ENCODE results near the gene DCAF17.
"Not testable (repeated sequence)": the region's sequence is repeated elsewhere in the genome, so short reads cannot be mapped to it uniquely, and the experiment has no call there.

The DCAF17 gene

DNA sequence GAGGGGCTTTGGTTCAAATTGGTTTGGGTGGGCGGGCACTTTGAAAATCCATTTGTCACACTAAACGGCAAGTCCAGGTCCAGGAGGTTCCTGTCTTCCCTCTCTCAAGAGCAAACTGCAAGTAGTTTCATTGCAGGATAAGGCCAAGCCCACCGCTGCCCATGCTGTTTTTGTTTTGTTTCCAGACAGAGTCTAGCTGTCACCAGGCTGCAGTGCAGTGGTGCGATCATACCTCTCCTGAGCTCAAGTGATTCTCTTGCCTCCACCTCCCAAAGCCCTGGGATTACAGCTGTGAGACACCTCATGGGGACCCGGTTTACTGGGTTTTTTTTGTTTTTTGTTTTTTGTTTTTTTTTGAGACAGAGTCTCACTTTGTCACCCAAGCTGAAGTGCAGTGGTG lies 86.4 kb downstream of the DCAF17 start:
- Mint-ChIP-seq H3K27ac (no peak overlapping the region), H3K4me1 (ENCODE audit: low read depth) (peaks cover 45% of the 10 kb centered on the region), H3K36me3 (ENCODE audit: low read depth) (peaks cover 10% of the 10 kb centered on the region), H3K9me3 (no peaks in the 10 kb centered on the region), H3K27me3 (peaks cover 1% of the 10 kb centered on the region), H3K4me3 (no peak overlapping the region)
- intact Hi-C loops (cut with micrococcal nuclease), result no loop called here

DNA sequence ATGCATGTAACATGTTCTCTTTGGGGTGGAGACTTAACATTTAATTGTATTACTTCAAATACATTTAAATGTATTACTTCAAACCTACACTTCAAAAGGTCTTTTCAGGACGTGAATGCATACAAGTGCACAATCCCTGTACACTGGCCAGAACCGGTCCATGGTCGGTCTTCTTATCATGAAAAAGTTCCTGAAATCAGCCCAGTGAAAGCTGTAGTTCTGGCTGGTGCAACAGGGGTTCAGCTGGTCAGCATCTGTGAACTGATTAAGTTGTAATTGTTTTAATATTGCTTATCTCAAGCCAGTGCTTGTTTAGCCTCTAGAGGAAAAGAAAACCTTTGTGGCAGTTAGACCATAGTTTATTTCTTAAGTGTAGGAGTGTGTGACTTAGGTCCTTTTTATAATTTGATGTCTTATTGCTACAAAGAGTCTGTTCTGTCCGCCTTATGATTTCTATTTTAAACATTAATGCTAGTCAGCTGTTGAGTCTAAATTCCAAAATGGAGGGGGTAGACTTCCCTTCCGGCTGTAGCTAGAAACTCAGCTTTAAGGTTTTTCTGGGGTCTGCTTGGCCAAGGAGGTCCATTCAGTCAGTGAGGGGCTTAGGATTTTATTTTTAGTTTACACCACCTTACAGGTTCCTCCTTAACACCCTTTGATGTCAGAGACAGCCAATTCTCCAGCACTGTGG lies 87.5 kb downstream of the DCAF17 start:
- Mint-ChIP-seq H3K27me3 (no peaks in the 10 kb centered on the region), H3K27ac (peak overlapping the region; percentile 85), H3K36me3 (ENCODE audit: low read depth) (peaks cover 10% of the 10 kb centered on the region), H3K9me3 (no peaks in the 10 kb centered on the region), H3K4me1 (ENCODE audit: low read depth) (peaks cover 35% of the 10 kb centered on the region), H3K4me3 (peak overlapping the region; percentile 84)
- intact Hi-C loops (cut with micrococcal nuclease), result loop anchor here (2.0 kb wide), 1 partner anchor 87 kb away; the partner anchor contains the start of gene DCAF17

DNA sequence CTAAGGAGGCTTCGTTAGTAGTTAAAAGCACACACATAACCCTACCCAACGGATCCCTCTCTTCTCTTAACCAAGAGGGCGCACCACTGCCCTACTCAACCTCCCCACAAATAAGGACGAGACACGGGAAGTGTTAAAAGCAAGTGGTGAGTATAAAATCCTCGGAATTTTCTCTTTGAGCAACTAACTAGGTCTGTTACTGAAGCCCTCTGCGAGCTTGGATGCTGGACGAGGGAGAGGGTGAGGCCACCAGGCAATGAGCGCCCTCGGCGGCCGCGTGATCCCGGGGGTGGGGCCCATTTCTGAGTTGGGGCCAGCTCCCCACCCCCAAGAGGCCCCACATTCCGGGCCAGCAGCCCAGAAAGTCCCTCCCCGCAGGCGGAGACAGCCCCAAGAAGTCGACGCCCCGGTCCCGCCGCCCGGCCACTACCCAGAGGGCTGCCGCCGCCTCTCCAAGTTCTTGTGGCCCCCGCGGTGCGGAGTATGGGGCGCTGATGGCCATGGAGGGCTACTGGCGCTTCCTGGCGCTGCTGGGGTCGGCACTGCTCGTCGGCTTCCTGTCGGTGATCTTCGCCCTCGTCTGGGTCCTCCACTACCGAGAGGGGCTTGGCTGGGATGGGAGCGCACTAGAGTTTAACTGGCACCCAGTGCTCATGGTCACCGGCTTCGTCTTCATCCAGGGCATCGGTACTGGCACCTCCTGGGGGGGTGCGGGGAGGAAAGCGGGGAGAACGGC lies 88.2 kb downstream of the DCAF17 start, which contains the start of gene CYBRD1:
TSS of gene CYBRD1 (plus strand) at position 423 of the 736 bp plus-strand sequence. CDS start at position 495, 72 bp downstream.
- H3K4me3 Mint-ChIP-seq, result peak within 1 kb of the TSS; percentile 84
- H3K27ac Mint-ChIP-seq, result peak within 1 kb of the TSS; percentile 85
- H3K36me3 Mint-ChIP-seq (ENCODE audit: low read depth), result peaks cover 10% of the 10 kb centered on the region
- H3K27me3 Mint-ChIP-seq, result no peaks in the 10 kb centered on the region
- peaks cover 29% of the 10 kb centered on the region for H3K4me1 Mint-ChIP-seq (ENCODE audit: low read depth)
- intact Hi-C loops (cut with micrococcal nuclease), result loop anchor here (2.0 kb wide), 1 partner anchor 87 kb away; the partner anchor contains the start of gene DCAF17
- H3K9me3 Mint-ChIP-seq, result no peaks in the 10 kb centered on the region

DNA sequence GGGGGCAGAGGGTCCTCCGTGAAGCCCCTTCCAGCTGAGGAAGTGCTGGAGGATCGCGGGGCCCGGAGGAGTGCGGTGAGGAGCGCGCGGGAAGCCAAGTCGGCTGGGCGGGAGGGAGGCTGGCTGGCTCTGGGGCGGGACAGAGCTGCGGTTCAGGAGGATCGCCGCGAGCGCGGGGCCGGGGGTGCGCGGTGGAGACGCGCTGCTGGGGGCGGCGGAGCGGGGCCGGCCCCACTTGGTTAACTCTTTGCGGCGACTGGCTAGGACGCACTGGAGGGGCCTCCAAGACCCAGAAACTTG lies 88.7 kb downstream of the DCAF17 start:
- H3K27ac Mint-ChIP-seq, result peak overlapping the region; percentile 85

DNA sequence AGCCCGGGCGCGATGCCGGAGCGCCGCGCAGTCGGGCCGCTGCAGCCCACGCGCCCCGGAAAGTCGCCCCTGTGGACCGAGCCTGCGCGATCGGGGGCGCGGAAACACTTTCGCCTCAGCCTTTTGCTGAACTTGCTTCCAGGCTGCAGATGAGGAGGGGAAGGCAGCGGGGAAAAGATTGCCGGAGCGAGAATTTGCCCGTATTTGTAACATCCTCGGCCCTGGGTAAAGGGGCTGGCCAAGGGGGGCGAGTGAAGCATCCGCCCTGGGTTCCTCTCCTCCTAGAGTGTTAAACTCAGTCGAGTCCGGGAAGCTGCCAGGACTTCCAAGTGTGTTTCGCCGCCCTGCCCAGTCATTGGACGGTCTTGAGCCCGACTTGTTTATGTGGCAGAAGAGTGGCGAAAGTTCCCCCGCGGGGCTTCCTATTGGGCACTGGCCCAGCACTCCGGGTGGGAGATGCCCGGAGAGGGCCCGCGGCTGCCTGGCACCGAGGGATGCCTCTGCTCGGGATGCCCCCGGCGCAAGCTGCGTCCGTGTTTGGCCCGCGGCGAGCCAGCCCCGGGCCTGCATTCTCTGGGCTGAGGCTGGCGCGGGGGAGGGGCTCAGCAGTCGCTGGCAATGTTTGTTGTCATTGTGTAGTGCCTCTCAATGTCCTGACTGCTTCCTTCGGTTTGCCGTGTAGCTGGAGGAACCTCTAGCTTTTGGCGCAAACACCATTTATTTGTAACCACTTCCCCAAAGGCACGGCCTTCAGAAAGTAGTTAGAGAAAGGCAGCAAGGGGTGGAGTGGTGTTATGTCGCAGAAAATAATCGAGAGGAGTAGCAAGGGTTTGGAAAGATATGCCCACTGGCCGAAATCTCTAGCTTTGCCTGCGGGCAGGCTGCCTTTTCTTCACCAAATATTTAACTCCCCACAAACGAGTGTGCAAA lies 89.3 kb downstream of the DCAF17 start:
- H3K27me3 Mint-ChIP-seq, result no peaks in the 10 kb centered on the region
- intact Hi-C loops (cut with micrococcal nuclease), result loop anchor here (2.0 kb wide), 1 partner anchor 89 kb away; the partner anchor contains the start of gene DCAF17
- peak overlapping the region; percentile 84 for H3K4me3 Mint-ChIP-seq
- peak overlapping the region; percentile 85 for H3K27ac Mint-ChIP-seq
- H3K4me1 Mint-ChIP-seq (ENCODE audit: low read depth), result peaks cover 34% of the 10 kb centered on the region
- no peaks in the 10 kb centered on the region for H3K9me3 Mint-ChIP-seq
- peaks cover 20% of the 10 kb centered on the region for H3K36me3 Mint-ChIP-seq (ENCODE audit: low read depth)

More for the DNA sequence above, 88.7 kb downstream of the DCAF17 start:
- Mint-ChIP-seq H3K36me3 (ENCODE audit: low read depth) (peaks cover 15% of the 10 kb centered on the region), H3K27me3 (no peaks in the 10 kb centered on the region), H3K4me3 (peak overlapping the region; percentile 84), H3K4me1 (ENCODE audit: low read depth) (peaks cover 33% of the 10 kb centered on the region), H3K9me3 (no peaks in the 10 kb centered on the region)
- intact Hi-C loops (cut with micrococcal nuclease), result loop anchor here (2.0 kb wide), 1 partner anchor 88 kb away; the partner anchor contains the start of gene DCAF17

DNA sequence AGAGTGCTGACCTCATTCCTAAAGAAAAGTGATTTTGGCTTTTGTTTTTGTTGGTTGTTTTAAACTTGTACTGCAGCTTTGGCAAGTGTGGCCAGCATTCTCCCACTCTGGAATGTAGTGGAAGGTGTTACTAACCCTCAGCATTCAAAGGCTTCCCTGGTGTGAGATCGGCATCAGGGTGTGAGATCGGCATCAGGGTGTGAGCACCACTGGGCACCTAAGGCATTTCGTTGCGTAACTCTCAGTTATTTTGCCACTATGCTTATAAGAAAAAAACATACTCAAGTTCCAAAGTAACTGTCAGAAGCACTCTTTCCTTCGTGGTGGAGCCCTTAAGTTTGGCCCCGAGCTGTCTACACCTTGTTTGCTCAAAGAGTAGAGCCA lies 90.0 kb downstream of the DCAF17 start:
- no peaks in the 10 kb centered on the region for H3K9me3 Mint-ChIP-seq
- peaks cover 24% of the 10 kb centered on the region for H3K36me3 Mint-ChIP-seq (ENCODE audit: low read depth)
- H3K27me3 Mint-ChIP-seq, result no peaks in the 10 kb centered on the region
- intact Hi-C loops (cut with micrococcal nuclease), result no loop called here
- peak overlapping the region; percentile 84 for H3K4me3 Mint-ChIP-seq
- peaks cover 34% of the 10 kb centered on the region for H3K4me1 Mint-ChIP-seq (ENCODE audit: low read depth)
- peak overlapping the region; percentile 85 for H3K27ac Mint-ChIP-seq

DNA sequence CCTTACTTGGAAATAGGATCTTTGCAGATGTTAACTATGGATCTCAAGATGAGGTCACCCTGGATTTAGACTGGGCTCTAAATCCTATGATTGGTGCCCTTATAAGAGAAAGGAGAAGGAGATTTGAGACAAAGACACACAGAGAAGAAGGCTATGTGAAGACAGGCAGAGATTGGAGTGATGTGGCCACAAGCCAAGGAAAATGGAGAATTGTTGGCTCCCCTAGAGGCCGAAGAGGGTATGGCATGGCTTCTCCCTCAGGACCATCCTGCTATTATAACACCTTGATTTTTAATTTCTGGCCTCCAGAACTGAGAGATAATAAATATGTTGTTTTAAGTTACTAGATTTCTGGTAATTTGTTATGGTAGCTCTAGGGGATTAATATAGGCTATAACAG lies 95.9 kb downstream of the DCAF17 start:
- intact Hi-C loops (cut with micrococcal nuclease), result no loop called here
- H3K27me3 Mint-ChIP-seq, result no peaks in the 10 kb centered on the region
- H3K27ac Mint-ChIP-seq, result no peak overlapping the region
- peaks cover 8% of the 10 kb centered on the region for H3K9me3 Mint-ChIP-seq
- H3K4me3 Mint-ChIP-seq, result no peak overlapping the region
- peaks cover 26% of the 10 kb centered on the region for H3K36me3 Mint-ChIP-seq (ENCODE audit: low read depth)
- H3K4me1 Mint-ChIP-seq (ENCODE audit: low read depth), result peaks cover 34% of the 10 kb centered on the region

DNA sequence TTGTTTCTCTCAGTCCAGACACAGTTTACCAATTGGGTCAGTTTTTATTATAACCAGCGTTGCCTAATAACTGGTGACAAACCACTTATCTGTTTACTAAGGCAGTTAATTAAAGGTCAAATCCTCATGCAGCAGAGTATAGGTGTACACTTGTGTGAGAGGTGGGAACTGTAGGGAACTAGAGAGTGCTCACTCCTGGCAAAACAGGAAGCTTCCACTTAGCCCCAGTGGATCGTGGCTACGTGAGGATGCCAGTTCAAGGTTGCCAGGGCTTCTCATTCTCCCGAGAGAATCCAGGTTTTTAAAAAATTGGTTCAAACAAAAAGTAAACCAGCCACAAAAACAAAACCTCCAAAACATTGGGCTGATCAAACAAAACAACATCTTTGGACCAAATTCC lies 96.4 kb downstream of the DCAF17 start:
- no peak overlapping the region for H3K4me3 Mint-ChIP-seq
- peaks cover 26% of the 10 kb centered on the region for H3K36me3 Mint-ChIP-seq (ENCODE audit: low read depth)
- H3K4me1 Mint-ChIP-seq (ENCODE audit: low read depth), result peaks cover 30% of the 10 kb centered on the region
- no peak overlapping the region for H3K27ac Mint-ChIP-seq
- H3K9me3 Mint-ChIP-seq, result peaks cover 8% of the 10 kb centered on the region
- H3K27me3 Mint-ChIP-seq, result no peaks in the 10 kb centered on the region
- intact Hi-C loops (cut with micrococcal nuclease), result no loop called here

DNA sequence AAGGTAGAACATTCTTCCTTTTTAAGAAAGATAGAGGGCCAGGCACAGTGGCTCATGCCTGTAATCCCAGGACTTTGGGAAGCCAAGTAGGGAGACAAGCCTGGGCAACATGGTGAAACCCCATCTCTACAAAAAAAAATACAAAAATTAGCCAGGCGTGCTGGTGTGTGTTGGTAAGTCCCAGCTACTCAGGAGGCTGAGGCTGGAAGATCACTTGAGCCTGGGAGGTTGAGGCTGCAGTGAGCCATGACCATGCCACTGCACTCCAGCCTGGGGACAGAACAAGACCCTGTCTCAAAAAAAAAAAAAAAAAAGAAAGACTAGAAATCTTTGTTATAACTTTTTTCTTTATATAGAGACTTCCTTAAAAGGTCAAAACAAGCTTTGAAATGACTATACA lies 96.8 kb downstream of the DCAF17 start:
- peaks cover 26% of the 10 kb centered on the region for H3K36me3 Mint-ChIP-seq (ENCODE audit: low read depth)
- H3K9me3 Mint-ChIP-seq; H3K4me3 Mint-ChIP-seq; H3K27me3 Mint-ChIP-seq; H3K27ac Mint-ChIP-seq; intact Hi-C loops (cut with micrococcal nuclease): not testable (repeated sequence)
- H3K4me1 Mint-ChIP-seq (ENCODE audit: low read depth), result peaks cover 30% of the 10 kb centered on the region

DNA sequence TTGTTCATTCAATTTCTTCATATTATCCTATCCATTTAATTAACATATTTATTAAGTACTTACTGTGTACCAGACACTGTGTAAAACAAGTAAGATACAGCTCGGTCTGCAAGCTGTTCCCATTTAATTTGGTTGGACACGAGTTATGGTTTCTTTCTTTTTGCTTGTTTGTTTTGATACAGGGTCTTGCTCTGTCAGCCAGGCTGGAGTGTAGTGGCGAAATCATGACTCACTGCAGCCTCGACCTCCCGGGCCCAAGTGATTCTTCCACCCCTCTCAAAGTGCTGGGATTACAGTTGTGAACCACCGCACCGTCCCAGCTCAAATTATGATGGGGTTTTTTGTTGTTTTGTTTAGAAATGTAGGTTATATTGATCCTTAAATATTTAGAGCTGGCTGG lies 97.3 kb downstream of the DCAF17 start:
- Mint-ChIP-seq H3K27me3 (no peaks in the 10 kb centered on the region), H3K4me3 (no peak overlapping the region), H3K36me3 (ENCODE audit: low read depth) (peaks cover 26% of the 10 kb centered on the region), H3K27ac (peak overlapping the region; percentile 56), H3K9me3 (peaks cover 8% of the 10 kb centered on the region), H3K4me1 (ENCODE audit: low read depth) (peaks cover 30% of the 10 kb centered on the region)
- intact Hi-C loops (cut with micrococcal nuclease), result no loop called here

DNA sequence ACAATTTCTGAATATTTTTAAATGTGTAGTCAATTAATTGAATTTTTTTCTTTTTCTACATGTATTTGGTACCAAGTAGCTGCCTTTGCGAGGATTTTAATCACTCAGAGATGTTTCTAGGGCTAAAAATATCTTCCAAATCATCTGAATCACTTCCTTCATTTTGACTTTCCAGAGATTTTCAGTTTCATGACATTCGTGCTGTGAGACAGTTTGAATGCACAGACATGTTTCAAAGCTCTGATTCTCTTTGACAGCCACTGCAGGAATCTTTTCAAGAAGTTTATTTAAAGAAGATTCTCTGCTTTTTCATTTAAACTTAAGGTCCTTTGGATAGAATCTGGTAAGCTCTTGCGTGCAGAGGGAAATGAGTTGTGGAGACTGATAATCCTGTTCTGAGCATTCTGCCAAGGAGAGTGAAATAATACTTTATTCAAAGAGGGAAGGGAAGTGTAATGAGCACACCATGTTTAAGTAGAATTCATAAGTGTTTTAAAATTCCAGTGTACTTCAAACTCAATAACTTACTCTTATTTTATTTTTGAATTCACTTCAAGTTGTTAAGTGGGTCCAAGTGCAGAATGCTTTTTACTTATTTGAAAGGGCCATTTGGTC lies 97.9 kb downstream of the DCAF17 start:
- Mint-ChIP-seq H3K27me3 (no peaks in the 10 kb centered on the region), H3K9me3 (peaks cover 8% of the 10 kb centered on the region), H3K4me3 (no peak overlapping the region), H3K27ac (peak overlapping the region; percentile 56), H3K4me1 (ENCODE audit: low read depth) (peaks cover 30% of the 10 kb centered on the region), H3K36me3 (ENCODE audit: low read depth) (peaks cover 26% of the 10 kb centered on the region)
- intact Hi-C loops (cut with micrococcal nuclease), result no loop called here

DNA sequence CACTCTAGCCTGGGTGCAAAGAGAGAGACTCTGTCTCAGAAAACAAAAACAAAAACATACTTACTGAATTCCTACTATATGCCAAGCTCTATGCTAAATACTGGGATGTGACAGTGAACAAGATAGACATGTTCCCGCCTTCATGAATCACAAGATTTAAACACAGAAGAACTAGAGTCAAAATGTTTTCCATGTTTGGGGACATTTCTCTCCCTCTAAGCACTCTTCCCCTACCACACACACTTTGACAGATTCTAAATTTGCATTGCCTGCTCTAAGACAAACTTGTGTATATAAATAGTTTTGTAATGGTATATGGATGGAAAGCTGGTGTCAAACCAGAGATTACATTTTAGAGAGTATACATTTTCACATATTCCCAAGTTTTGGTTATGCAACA lies 99.3 kb downstream of the DCAF17 start:
- intact Hi-C loops (cut with micrococcal nuclease), result no loop called here
- Mint-ChIP-seq H3K36me3 (ENCODE audit: low read depth) (peaks cover 17% of the 10 kb centered on the region), H3K9me3 (peaks cover 8% of the 10 kb centered on the region), H3K27ac (no peak overlapping the region), H3K4me1 (ENCODE audit: low read depth) (peaks cover 25% of the 10 kb centered on the region), H3K4me3 (no peak overlapping the region), H3K27me3 (no peaks in the 10 kb centered on the region)
